Measurements from ENCODE around the gene CACNB2.
A peak's percentile ranks its signal among the peaks of the same experiment; 100 is the strongest.
"Not testable (repeated sequence)": the region's sequence is repeated elsewhere in the genome, so short reads cannot be mapped to it uniquely, and the experiment has no call there.

CACNB2 gene

GRCh38 chr10:18149196-18149800, 9.1 kb downstream of the CACNB2 start:
- no peak for DNase-seq

DNA sequence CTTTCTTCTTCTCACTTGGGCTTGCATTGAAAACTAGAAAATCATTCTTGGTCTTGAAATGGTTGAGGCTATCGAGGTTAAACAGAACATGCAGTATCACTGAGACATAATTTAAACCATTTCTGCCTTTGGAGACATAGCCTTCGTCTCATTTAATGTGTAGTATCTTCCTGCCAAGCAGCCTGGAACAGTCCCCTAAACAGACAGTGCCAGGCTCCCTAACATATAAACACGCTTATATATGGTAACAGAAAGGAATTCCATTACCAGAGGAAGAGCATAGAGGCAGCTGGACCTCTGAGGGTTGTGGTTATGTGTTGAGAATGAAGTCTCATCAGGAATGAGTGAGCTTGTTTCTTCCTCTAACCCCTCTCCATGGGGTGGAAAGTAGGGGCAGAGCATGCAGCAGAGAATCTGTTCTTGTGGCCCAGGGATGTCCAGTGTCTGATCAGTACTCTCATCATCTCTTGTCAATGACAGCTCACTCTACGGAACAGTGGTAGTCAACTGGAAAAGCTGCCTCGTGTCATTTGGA, 11.2 kb downstream of the CACNB2 start:
- DNase-seq, result no peak

DNA sequence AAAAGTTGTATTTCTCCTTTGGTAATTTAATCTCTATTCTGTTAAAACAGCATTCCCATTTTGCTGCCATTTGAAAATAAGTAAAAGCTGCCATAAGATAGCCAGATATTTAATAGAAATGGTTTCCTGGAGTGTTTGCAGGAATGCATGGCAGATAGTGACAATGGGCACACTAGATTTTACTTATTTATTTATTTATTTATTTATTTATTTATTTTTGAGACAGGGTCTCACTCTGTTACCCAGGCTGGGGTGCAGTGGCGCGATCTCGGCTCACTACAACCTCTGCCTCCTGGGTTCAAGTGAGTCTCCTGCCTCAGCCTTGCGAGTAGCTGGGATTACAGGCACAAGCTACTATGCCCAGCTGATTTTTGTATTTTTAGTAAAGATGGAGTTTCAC, 13.2 kb downstream of the CACNB2 start:
- DNase-seq, result not testable (repeated sequence)

- DNase-seq, result peak; percentile 31
These were observed 15.1 kb downstream of the CACNB2 start for GRCh38 chr10:18155321-18155720.

DNA sequence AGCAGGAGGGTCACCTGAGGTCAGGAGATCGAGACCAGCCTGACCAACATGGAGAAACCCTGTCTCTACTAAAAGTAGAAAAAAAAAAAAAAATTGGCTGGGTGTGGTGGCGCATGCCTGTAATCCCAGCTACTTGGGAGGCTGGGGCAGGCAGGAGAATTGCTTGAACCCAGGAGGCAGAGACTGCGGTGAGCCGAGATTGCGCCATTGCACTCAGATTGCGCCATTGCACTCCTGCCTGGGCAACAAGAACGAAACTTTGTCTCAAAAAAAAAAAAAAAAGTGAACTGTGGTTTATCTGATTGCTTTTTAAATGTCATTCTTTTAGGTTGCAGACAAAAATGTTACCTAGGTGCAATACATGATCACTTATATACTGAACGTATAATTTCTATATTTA, 16.6 kb downstream of the CACNB2 start:
- not testable (repeated sequence) for DNase-seq

- peak; percentile 78 for DNase-seq
These were observed 17.7 kb downstream of the CACNB2 start for GRCh38 chr10:18157881-18158280.

DNA sequence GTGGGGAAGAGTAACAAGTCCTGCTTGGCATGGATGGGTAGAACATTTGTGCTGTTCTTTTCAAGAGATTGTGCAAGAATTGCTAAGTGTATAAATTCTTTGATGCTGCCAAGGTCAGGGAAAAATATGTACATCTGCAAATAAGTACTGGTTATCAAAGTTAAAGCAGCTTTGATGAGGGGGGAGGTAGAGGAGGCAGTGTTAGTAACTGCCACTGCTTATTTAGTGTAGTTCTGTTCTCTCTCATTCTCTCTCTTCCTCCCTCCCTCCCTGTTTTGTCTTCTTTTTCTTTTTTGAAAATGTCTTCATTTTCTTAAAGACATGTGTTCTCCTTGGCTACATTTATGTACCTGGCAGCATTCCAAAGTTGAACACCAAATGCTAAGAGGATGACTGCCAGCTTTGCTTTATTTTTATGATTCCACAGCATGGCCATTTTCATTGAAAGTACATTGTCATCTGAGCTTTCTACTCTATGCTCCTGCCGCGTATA, 18.6 kb downstream of the CACNB2 start:
- DNase-seq, result peak; percentile 60

DNA sequence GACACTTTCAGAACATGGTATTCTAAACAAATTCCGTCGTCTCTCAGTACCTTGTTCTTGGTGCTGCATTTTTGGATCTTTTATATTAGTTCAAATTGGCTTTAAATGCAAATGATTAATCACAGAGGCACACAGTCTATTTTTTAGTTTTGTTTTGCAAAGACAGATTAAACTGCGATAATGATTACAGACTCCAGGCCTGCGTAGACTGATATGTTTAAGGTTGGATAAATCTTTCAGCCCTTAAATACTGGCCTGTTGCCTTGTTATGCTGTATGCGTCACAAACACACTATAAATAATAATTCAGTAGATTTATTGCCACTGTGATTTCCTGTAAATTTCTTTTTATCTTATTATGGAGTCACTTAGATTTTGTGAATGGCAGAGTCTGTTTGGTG, 19.3 kb downstream of the CACNB2 start:
- DNase-seq, result no peak

- DNase-seq, result no peak
These were observed 21.9 kb downstream of the CACNB2 start for GRCh38 chr10:18162021-18162627.

DNA sequence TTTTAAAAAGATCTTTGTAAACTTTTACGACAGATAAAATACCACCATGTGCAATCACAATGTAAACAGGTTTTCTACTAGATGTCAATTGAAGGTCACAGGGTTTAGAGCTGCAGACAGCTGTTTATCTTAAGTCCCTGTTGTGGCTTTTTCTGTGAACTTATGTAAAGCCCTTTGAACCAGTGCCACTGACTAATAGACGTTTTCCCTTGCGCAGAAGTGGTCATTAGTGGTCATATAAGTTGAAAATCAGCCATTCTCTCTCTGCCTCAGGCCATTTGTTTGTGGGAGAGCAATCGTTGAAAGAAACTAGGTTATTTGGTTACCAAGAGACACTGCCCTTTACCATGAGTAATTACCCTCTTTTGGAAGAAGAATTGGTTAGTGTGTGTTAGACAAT, 23.9 kb downstream of the CACNB2 start:
- DNase-seq, result no peak

DNA sequence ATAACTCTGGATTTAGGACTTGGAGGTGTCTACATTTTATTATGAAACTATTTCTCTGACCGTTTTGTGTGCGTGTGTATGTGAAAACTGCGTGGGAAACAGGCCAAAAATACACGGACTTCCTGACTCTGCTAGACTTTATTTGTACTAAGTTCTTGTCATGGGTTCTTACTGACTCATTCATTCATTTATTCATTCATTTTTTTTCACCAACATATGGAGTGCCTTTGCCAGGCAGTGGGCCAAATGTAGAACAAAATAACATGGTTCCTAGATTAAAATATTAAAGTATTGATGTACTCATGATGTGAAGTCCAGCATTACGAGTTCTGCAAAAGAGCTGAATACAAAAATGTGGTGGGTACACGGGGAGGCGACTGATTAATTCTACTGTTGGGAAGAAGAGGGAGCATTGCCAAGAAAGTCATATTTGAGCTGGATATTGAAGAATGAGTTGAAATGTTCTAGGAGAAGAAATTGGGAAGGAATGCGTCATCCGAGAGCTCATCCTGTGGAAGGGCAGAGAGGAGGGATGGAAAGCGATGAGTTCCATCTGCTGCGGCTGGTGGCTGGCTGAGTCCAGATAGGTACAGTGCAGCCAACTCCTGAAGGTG, 24.6 kb downstream of the CACNB2 start:
- peak; percentile 27 for DNase-seq

- no peak for DNase-seq
These were observed 38.7 kb downstream of the CACNB2 start for GRCh38 chr10:18178854-18179483.

GRCh38 chr10:18179891-18180290, 39.7 kb downstream of the CACNB2 start:
- no peak for DNase-seq

DNA sequence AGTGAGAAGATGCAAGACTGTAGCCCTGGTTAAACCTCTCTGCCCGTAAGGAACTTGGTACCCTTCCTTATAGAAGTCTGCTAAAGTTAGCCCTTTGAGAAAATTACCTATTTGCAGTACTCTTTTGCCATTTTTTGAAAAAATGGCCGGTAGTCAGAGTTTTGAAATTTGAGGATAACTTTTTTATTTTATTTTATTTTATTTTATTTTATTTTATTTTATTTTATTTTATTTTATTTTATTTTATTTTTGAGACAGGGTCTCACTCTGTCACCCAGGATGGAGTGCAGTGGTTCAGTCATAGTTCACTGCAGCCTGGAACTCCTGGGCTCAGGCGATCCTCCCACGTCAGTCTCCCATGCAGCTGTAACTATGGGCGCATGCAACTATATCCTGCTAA, 41.2 kb downstream of the CACNB2 start:
- DNase-seq, result not testable (repeated sequence)

GRCh38 chr10:18185621-18186020, 45.4 kb downstream of the CACNB2 start:
- no peak for DNase-seq

- DNase-seq, result no peak
These were observed 50.6 kb downstream of the CACNB2 start for GRCh38 chr10:18190840-18191239.

GRCh38 chr10:18194634-18195033, 54.4 kb downstream of the CACNB2 start:
- DNase-seq, result no peak

GRCh38 chr10:18195060-18195799, 55.0 kb downstream of the CACNB2 start:
- no peak for DNase-seq

GRCh38 chr10:18196806-18197550, 56.8 kb downstream of the CACNB2 start:
- DNase-seq, result no peak

GRCh38 chr10:18197706-18198105, 57.5 kb downstream of the CACNB2 start:
- DNase-seq, result no peak

DNA sequence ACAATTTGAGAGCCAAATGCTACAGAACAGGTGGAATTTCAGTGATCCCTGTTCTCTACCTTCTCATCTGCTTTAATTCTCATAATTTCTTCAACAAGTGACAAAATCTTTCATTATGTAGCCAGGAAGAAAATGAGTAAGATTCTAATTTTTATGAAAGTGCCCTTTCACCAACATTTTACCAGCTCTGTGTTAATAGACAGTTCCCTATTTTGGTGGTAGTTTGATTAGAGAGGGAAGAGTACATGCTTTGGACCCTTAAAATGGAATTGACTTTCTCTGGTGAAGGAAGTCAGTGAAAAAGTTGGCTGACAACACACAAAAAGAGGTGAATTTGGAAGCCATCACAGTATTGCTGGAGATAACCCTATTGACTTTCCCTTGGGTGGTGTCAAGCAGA, 61.7 kb downstream of the CACNB2 start:
- no peak for DNase-seq
